Endodermal cell (in vitro differentiated cells): ENCODE results near the gene DNAJC8. TPM values are rescaled to one million over a fixed set of nuclear protein-coding genes. Genes with fewer than 3 reads are reported as not detected.
A peak's percentile ranks its signal among the peaks of the same experiment; 100 is the strongest.

Source experiments
- DNase-seq: peaks from one replicate; pipeline ENCODE4 v3.0.0-alpha.2; 2017
- H3K27ac ChIP-seq: 2 replicates; pipeline ENCODE4 v1.5.1; 2013; ENCODE audit warnings: mild to moderate bottlenecking, low read depth, low read length, moderate library complexity
- H3K27me3 ChIP-seq: 2 replicates; pipeline ENCODE4 v1.6.1; 2013; ENCODE audit warnings: mild to moderate bottlenecking, low read length, moderate library complexity; ENCODE audit not compliant: insufficient read depth, control insufficient read depth, poor library complexity, severe bottlenecking
- H3K36me3 ChIP-seq: 2 replicates; pipeline ENCODE4 v1.7.0; 2013; ENCODE audit warnings: mild to moderate bottlenecking, low read length, moderate library complexity; ENCODE audit not compliant: control insufficient read depth, insufficient read depth
- H3K4me1 ChIP-seq: one replicate; pipeline ENCODE4 v1.7.0; 2013; ENCODE audit warnings: low read length; ENCODE audit not compliant: control insufficient read depth, insufficient read depth
- H3K4me3 ChIP-seq: 2 replicates; pipeline ENCODE4 v1.5.1; 2013; ENCODE audit warnings: mild to moderate bottlenecking, low read length, moderate library complexity
- H3K9ac ChIP-seq: 2 replicates; pipeline ENCODE4 v1.6.1; 2013; ENCODE audit warnings: mild to moderate bottlenecking, low read length, moderate library complexity; ENCODE audit not compliant: poor library complexity, severe bottlenecking; ENCODE audit errors: extremely low read depth
- H3K9me3 ChIP-seq: 2 replicates; pipeline ENCODE4 v1.6.1; 2013; ENCODE audit warnings: mild to moderate bottlenecking, low read length, moderate library complexity; ENCODE audit not compliant: control insufficient read depth
- H3K27ac Mint-ChIP-seq: 2 replicates; pipeline ENCODE4 v1.8.0; 2020; ENCODE audit warnings: mixed read lengths
- H3K27me3 Mint-ChIP-seq: 2 replicates; pipeline ENCODE4 v1.8.0; 2021; ENCODE audit warnings: mild to moderate bottlenecking, mixed read lengths; ENCODE audit not compliant: insufficient read depth
- H3K36me3 Mint-ChIP-seq: 2 replicates; pipeline ENCODE4 v1.8.0; 2020; ENCODE audit warnings: low read depth, mixed read lengths
- H3K4me1 Mint-ChIP-seq: 2 replicates; pipeline ENCODE4 v1.8.0; 2020; ENCODE audit warnings: mixed read lengths
- H3K4me3 Mint-ChIP-seq: 2 replicates; pipeline ENCODE4 v1.8.0; 2020; ENCODE audit warnings: mild to moderate bottlenecking, moderate library complexity, mixed read lengths
- H3K9me3 Mint-ChIP-seq: 2 replicates; pipeline ENCODE4 v1.8.0; 2020; ENCODE audit warnings: mild to moderate bottlenecking, mixed read lengths
- WGBS, 2 experiments: methylation state at CpG; one replicate each; pipeline versions ENCODE4 v1.1.5 to v1.1.7; 2013; ENCODE audit warnings: missing lambda C conversion rate in 2 of 2, mixed read lengths in 1 of 2; ENCODE audit not compliant: insufficient coverage in 1 of 2, insufficient read length in 1 of 2; 5-methylcytosine and 5-hydroxymethylcytosine counted together
- total RNA-seq, 2 donors: library from RNA; stranded (reverse); fragmentation: NEBNext Ultra II Directional in 1 of 2; extraction: Animal tissue kit (Norgen Biotek cat#: 25700) in 1 of 2; gene quantifications; 2 replicates in 1 of 2; 3 replicates in 1 of 2; pipeline ENCODE4 v1.2.1, GENCODE V29; 2021
- TF ChIP-seq, protein P1 (sequence below): fragments of 200-600 bp; sonication (generic); conservative IDR thresholded peaks from 2 replicates; pipeline ENCODE4 v1.5.0; 2021; ENCODE audit warnings: antibody characterized with exemption, mild to moderate bottlenecking

Gene DNAJC8
- total RNA-seq, 2 donors from 2014 or later = 122 to 144 TPM

DNA sequence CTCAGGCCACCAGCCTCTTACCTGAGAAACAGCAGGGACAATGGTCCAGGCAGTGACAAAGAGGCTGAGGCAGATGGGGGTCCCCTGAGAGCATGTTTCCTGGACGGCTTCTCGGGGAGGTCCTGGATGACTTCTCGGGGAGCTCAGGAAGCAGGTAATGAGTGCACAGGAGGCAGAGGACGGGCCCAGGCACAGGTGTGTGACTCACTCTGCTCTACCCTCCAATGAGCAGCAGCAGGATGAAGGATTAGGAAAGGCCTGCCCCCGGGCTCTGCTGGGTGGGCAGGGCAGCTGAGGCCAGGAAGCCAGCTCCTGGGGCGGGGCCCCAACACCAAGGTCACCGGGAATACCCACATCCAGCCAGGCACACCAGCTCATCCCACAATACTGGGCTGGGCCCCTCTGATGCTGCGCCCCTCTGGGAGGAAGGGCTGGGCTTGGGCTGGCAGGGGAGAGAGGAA lies 39.1 kb downstream of the DNAJC8 start:
- H3K27ac Mint-ChIP-seq = peak overlapping the region; percentile 15
- TF ChIP-seq, protein P1, sequence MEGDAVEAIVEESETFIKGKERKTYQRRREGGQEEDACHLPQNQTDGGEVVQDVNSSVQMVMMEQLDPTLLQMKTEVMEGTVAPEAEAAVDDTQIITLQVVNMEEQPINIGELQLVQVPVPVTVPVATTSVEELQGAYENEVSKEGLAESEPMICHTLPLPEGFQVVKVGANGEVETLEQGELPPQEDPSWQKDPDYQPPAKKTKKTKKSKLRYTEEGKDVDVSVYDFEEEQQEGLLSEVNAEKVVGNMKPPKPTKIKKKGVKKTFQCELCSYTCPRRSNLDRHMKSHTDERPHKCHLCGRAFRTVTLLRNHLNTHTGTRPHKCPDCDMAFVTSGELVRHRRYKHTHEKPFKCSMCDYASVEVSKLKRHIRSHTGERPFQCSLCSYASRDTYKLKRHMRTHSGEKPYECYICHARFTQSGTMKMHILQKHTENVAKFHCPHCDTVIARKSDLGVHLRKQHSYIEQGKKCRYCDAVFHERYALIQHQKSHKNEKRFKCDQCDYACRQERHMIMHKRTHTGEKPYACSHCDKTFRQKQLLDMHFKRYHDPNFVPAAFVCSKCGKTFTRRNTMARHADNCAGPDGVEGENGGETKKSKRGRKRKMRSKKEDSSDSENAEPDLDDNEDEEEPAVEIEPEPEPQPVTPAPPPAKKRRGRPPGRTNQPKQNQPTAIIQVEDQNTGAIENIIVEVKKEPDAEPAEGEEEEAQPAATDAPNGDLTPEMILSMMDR = no peak

DNA sequence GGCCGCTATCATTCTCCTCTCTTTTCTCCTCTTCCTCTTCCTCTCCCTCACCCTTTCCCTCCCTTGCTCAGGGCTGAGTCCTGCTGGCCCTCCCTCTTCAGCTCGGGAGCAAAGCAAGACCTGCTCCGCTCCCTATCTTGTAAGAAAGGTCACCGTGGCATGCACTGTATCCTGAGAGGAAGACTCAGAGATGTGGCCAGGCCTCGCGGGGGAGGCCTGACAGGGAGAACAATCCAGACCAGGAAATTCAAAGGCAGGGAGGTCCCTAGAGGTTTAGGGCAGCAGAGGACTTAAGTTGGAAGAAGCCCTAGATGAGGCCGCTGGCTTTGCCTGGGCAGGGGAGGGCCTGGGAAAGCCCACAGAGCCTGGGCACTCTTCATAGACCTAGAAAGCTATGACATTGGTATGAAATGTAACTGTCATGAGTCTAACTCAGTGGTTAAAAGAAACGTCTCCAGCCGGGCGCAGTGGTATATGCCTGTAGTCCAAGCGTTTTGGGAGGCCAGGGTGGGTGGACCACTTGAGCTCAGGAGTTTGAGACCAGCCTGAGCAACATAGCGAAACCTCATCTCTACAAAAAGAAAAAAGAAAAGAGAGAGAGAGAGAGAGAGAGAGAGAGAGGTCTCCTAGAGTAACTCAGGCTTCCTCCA lies 41.7 kb downstream of the DNAJC8 start:
- TF ChIP-seq, protein P1 = no peak
- WGBS, 2 experiments = 70 to 86% methylated on average over 7 to 12 of the region's 12 CpGs
- peak; percentile 52 for DNase-seq
- Mint-ChIP-seq H3K27me3 (no peaks in the 10 kb centered on the region), H3K36me3 (no peaks in the 10 kb centered on the region), H3K4me3 (no peak overlapping the region), H3K4me1 (peaks cover 4% of the 10 kb centered on the region), H3K27ac (peak overlapping the region; percentile 38), H3K9me3 (peaks cover 1% of the 10 kb centered on the region)
- Histone ChIP-seq H3K36me3 (no peaks in the 10 kb centered on the region), H3K9me3 (no peaks in the 10 kb centered on the region), H3K4me3 (no peak overlapping the region), H3K27ac (no peak overlapping the region), H3K9ac (no peak overlapping the region), H3K4me1 (no peaks in the 10 kb centered on the region), H3K27me3 (no peaks in the 10 kb centered on the region)

More for the DNA sequence above, 39.1 kb downstream of the DNAJC8 start:
- H3K27me3 ChIP-seq = no peaks in the 10 kb centered on the region
- H3K4me1 Mint-ChIP-seq = peaks cover 11% of the 10 kb centered on the region
- no peaks in the 10 kb centered on the region for H3K27me3 Mint-ChIP-seq
- DNase-seq = peak; percentile 92
- H3K9ac ChIP-seq = no peak overlapping the region
- no peak overlapping the region for H3K27ac ChIP-seq
- H3K9me3 Mint-ChIP-seq = peaks cover 1% of the 10 kb centered on the region
- H3K36me3 ChIP-seq = peaks cover 9% of the 10 kb centered on the region
- no peaks in the 10 kb centered on the region for H3K4me1 ChIP-seq
- H3K4me3 ChIP-seq = no peak overlapping the region
- no peak overlapping the region for H3K4me3 Mint-ChIP-seq
- no peaks in the 10 kb centered on the region for H3K9me3 ChIP-seq
- peaks cover 6% of the 10 kb centered on the region for H3K36me3 Mint-ChIP-seq
- WGBS, 2 experiments = 79 to 92% methylated on average over 4 to 8 of the region's 8 CpGs

DNA sequence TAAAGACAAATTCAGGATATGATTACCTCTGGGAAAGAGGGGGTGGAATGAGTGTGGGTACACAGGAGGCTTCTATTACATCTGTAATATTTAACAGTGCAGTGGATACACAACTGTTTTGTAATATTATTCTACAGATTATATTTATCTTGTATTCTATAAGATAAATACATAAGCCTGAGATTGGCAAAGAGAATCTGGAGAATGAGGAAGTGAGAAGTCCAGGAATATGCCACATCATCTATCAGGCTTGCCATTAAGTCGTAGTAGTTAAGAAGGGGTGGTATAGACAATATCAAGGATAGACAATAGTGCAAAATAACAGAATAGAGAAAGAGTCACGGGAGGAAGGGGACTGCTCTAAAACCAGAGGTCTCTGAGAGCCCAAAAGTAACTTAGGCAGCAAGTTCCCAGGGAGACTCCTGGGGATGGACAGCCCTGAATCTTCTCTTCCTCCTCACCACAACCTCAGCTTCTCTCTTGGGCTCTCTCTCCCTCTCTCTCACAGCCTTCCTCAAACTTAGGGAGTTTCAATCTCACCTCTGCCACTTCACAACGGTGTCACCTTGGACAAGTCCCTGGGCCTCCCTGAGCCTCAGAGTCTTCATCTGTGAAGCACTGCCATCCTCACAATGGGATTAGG lies 42.4 kb downstream of the DNAJC8 start:
- WGBS, 2 experiments = 86 to 96% methylated on average over 3 of the region's 3 CpGs
- H3K4me3 ChIP-seq = no peak overlapping the region
- Mint-ChIP-seq H3K4me1 (peaks cover 4% of the 10 kb centered on the region), H3K4me3 (no peak overlapping the region), H3K36me3 (no peaks in the 10 kb centered on the region), H3K27me3 (no peaks in the 10 kb centered on the region), H3K27ac (no peak overlapping the region), H3K9me3 (peaks cover 1% of the 10 kb centered on the region)
- TF ChIP-seq, protein P1 = no peak
- no peak for DNase-seq
- H3K27ac ChIP-seq = no peak overlapping the region
- no peak overlapping the region for H3K9ac ChIP-seq
- H3K27me3 ChIP-seq = no peaks in the 10 kb centered on the region
- H3K4me1 ChIP-seq = no peaks in the 10 kb centered on the region
- H3K36me3 ChIP-seq = no peaks in the 10 kb centered on the region
- H3K9me3 ChIP-seq = no peaks in the 10 kb centered on the region
